ENCODE measurements around the gene FAM13C. TPM values are rescaled to one million over a fixed set of nuclear protein-coding genes. Genes with fewer than 3 reads are reported as not detected.

The FAM13C gene
- total and polyA plus RNA-seq, 9 of the 15 experiments (the other 6 are each of a cell fraction or from before 2014, with no cell fraction given), result not detected

DNA sequence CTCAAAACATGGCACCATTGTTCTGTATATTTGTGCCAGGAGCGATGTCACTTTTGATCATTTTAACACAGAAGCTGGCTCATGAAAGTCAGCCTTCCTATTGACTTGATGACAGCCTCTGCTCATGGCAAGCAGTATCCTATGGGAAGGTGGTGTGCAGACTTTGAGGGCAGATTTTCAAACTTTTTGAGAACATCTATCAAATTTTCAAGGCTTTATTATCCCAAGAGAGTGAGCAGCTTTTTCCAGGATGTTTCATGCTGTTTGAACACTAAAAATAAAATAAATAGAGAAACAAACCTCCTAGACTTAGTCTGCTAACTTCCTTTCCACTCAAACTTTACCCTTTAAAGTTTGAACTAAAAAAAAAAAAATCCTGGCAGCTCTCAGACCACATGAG, 20.3 kb downstream of the FAM13C start:
- ATAC-seq, result no peak
- Histone ChIP-seq H3K79me2 (ENCODE audit: control insufficient read depth, insufficient read depth, low read length) (no peaks in the 10 kb centered on the region), H3K9me3 (replicated peaks; ENCODE audit: control insufficient read depth, insufficient read depth, low read depth, low read length) (no peaks in the 10 kb centered on the region), H3K9me1 (ENCODE audit: control insufficient read depth, insufficient read depth, low read length) (no peaks in the 10 kb centered on the region), H3K9ac (ENCODE audit: insufficient read depth in 1 of 2, low read depth in 2 of 2, low read length in 2 of 2) (no peak overlapping the region), H3K4me1 (replicated peaks in 1 of 2; ENCODE audit: control insufficient read depth in 2 of 2, insufficient read depth in 2 of 2, low read length in 2 of 2) (no peaks in the 10 kb centered on the region), H4K20me1 (replicated peaks; ENCODE audit: control insufficient read depth, insufficient read depth, low read length) (no peaks in the 10 kb centered on the region), H3K4me2 (ENCODE audit: insufficient read depth, low read length) (no peak overlapping the region), H2AFZ (ENCODE audit: low read depth, low read length) (no peak overlapping the region), H3K27me3 (ENCODE audit: control insufficient read depth in 2 of 2, insufficient read depth in 2 of 2, low read length in 2 of 2) (no peaks in the 10 kb centered on the region), H3K36me3 (ENCODE audit: control insufficient read depth, insufficient read depth, low read length) (no peaks in the 10 kb centered on the region), H3K4me3 (no peak overlapping the region), H3K27ac (ENCODE audit: extremely low read depth, low read depth, low read length) (no peak overlapping the region)
- FAIRE-seq, result no peak
- TF ChIP-seq, protein P1, sequence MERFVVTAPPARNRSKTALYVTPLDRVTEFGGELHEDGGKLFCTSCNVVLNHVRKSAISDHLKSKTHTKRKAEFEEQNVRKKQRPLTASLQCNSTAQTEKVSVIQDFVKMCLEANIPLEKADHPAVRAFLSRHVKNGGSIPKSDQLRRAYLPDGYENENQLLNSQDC (CRISPR knock-in tag; IDR thresholded peaks at IDR 0.05), result no peak
- TF ChIP-seq PTTG1 (tag; IDR thresholded peaks at IDR 0.05; ENCODE audit: low read depth) (no peak), ZBTB17 (CRISPR knock-in tag; IDR thresholded peaks at IDR 0.05) (no peak), TEAD2 (tag; IDR thresholded peaks at IDR 0.05) (no peak)
- TF ChIP-seq, protein P2, sequence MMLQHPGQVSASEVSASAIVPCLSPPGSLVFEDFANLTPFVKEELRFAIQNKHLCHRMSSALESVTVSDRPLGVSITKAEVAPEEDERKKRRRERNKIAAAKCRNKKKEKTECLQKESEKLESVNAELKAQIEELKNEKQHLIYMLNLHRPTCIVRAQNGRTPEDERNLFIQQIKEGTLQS (IDR thresholded peaks at IDR 0.05), result no peak
- TF ChIP-seq, protein P2 (CRISPR knock-in tag; conservative IDR thresholded peaks at IDR 0.05), result no peak
- BruUV-seq (replicated peaks), result no TSS peak
- POLR2A ChIA-PET, result no interaction called here
- intact Hi-C loops (cut with micrococcal nuclease), result no loop called here
- DNase-seq (ENCODE audit: extremely low read depth in 1 of 4, low spot score in 3 of 4), result no peak
- WGBS (ENCODE audit: insufficient coverage, low coverage, missing lambda C conversion rate), result 0% methylated on average over 1 of the region's 1 CpG
- in situ Hi-C loops (cut with MboI), result no loop called here
- CTCF ChIA-PET (ENCODE audit: low intra/inter-chr PET ratio), result no interaction called here
